Measurements from ENCODE around the gene RIMBP2.

- TF ChIP-seq CTCF (IDR thresholded peaks at IDR 0.05) (no peak), POLR2A (IDR thresholded peaks at IDR 0.05) (no peak)
Observed at GRCh38 chr12:130608132-130608531, 108.0 kb downstream of the RIMBP2 start.

Measured in tibial nerve (tissue), 3 donors.